ENCODE results near the gene CCDC110.

The CCDC110 gene

DNA sequence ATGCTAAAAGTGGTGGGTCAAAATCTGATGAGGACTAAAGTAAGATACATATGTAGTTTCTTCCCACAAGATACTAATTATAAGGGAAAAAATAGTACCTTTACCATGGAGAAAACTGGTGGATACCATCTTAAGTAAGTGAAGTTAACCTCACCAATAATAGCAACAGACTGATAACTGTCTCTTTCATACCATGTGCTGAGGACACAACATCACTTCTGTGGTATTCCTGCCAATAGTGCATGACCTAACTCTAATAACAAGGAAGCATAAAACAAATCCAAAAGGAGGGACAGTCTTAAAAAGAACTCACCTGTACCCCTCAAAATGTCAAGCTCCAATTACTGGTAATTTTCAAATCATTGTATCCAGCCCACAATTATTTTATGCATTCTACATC is 54.6 kb downstream of the CCDC110 start:
- TF ChIP-seq, protein P1, sequence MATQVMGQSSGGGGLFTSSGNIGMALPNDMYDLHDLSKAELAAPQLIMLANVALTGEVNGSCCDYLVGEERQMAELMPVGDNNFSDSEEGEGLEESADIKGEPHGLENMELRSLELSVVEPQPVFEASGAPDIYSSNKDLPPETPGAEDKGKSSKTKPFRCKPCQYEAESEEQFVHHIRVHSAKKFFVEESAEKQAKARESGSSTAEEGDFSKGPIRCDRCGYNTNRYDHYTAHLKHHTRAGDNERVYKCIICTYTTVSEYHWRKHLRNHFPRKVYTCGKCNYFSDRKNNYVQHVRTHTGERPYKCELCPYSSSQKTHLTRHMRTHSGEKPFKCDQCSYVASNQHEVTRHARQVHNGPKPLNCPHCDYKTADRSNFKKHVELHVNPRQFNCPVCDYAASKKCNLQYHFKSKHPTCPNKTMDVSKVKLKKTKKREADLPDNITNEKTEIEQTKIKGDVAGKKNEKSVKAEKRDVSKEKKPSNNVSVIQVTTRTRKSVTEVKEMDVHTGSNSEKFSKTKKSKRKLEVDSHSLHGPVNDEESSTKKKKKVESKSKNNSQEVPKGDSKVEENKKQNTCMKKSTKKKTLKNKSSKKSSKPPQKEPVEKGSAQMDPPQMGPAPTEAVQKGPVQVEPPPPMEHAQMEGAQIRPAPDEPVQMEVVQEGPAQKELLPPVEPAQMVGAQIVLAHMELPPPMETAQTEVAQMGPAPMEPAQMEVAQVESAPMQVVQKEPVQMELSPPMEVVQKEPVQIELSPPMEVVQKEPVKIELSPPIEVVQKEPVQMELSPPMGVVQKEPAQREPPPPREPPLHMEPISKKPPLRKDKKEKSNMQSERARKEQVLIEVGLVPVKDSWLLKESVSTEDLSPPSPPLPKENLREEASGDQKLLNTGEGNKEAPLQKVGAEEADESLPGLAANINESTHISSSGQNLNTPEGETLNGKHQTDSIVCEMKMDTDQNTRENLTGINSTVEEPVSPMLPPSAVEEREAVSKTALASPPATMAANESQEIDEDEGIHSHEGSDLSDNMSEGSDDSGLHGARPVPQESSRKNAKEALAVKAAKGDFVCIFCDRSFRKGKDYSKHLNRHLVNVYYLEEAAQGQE (IDR thresholded peaks at IDR 0.05; ENCODE audit: insufficient replicate concordance, low read depth): no peak
- no peak for TF ChIP-seq SPI1 (IDR thresholded peaks at IDR 0.05; ENCODE audit: borderline replicate concordance, low read depth)
- TF ChIP-seq, protein P2, sequence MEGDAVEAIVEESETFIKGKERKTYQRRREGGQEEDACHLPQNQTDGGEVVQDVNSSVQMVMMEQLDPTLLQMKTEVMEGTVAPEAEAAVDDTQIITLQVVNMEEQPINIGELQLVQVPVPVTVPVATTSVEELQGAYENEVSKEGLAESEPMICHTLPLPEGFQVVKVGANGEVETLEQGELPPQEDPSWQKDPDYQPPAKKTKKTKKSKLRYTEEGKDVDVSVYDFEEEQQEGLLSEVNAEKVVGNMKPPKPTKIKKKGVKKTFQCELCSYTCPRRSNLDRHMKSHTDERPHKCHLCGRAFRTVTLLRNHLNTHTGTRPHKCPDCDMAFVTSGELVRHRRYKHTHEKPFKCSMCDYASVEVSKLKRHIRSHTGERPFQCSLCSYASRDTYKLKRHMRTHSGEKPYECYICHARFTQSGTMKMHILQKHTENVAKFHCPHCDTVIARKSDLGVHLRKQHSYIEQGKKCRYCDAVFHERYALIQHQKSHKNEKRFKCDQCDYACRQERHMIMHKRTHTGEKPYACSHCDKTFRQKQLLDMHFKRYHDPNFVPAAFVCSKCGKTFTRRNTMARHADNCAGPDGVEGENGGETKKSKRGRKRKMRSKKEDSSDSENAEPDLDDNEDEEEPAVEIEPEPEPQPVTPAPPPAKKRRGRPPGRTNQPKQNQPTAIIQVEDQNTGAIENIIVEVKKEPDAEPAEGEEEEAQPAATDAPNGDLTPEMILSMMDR (IDR thresholded peaks at IDR 0.05; ENCODE audit: insufficient read depth, low read length): no peak
- TF ChIP-seq GABPA (IDR thresholded peaks at IDR 0.05; ENCODE audit: low read depth): no peak
- no peak for TF ChIP-seq POLR2AphosphoS5 (IDR thresholded peaks at IDR 0.05; ENCODE audit: low read depth)
- Histone ChIP-seq H3K27me3 (ENCODE audit: insufficient read depth, poor library complexity, severe bottlenecking) (no peaks in the 10 kb centered on the region), H3K27ac (replicated peaks) (no peak overlapping the region), H3K4me3 (replicated peaks; ENCODE audit: insufficient read depth, low read length) (no peak overlapping the region)
- no peak for DNase-seq (ENCODE audit: low read depth in 1 of 2, low spot score in 1 of 2)

DNA sequence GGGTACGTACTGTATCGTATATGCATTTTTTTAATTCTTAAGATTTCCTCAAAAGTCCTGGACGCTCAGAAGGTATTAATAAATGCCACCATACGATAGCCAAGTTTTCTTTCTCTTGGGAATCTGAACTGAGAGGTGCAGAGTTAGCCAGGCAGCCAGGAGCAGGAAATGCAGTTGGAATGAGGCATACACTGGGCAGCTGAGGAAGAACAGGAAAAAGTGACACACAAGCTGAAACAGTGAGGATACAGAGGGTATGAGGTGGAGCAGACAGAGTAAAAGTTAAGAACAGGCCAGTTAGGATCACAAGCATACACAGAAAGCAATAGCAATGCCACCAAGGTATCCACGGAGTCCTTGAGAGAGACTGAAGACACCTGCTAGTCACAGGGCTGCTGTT is 59.1 kb downstream of the CCDC110 start:
- TF ChIP-seq, protein P1 (IDR thresholded peaks at IDR 0.05; ENCODE audit: insufficient replicate concordance, low read depth): no peak
- TF ChIP-seq GABPA (IDR thresholded peaks at IDR 0.05; ENCODE audit: low read depth): no peak
- no peak for TF ChIP-seq SPI1 (IDR thresholded peaks at IDR 0.05; ENCODE audit: borderline replicate concordance, low read depth)
- TF ChIP-seq, protein P2 (IDR thresholded peaks at IDR 0.05; ENCODE audit: insufficient read depth, low read length): no peak
- no peak for TF ChIP-seq POLR2AphosphoS5 (IDR thresholded peaks at IDR 0.05; ENCODE audit: low read depth)

DNA sequence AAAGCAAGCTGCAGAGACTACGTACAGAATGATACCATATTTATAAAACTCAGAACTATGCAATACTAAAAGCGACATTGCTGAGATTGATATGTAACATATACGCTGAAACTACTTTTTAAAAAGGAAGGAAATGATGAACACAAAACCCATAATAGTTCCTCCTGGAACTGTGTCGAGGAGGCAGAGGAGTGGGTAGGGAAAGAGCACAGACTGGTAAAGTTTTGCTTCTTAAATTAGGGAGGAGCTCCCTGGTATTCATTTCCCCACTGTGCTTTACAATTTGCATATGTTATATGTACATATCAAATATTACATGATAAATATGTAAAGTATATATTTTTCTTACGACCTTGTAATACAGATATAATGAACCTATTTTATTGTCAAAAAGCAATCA is 59.7 kb downstream of the CCDC110 start:
- Histone ChIP-seq H3K27ac (replicated peaks) (no peak overlapping the region), H3K4me3 (replicated peaks; ENCODE audit: insufficient read depth, low read length) (no peak overlapping the region), H3K27me3 (ENCODE audit: insufficient read depth, poor library complexity, severe bottlenecking) (no peaks in the 10 kb centered on the region)
- no peak for TF ChIP-seq SPI1 (IDR thresholded peaks at IDR 0.05; ENCODE audit: borderline replicate concordance, low read depth)
- TF ChIP-seq GABPA (IDR thresholded peaks at IDR 0.05; ENCODE audit: low read depth): no peak
- TF ChIP-seq, protein P1 (IDR thresholded peaks at IDR 0.05; ENCODE audit: insufficient replicate concordance, low read depth): no peak
- TF ChIP-seq, protein P2 (IDR thresholded peaks at IDR 0.05; ENCODE audit: insufficient read depth, low read length): no peak
- no peak for TF ChIP-seq POLR2AphosphoS5 (IDR thresholded peaks at IDR 0.05; ENCODE audit: low read depth)
- no peak for DNase-seq (ENCODE audit: low read depth in 1 of 2, low spot score in 1 of 2)

More for the DNA sequence above, 59.1 kb downstream of the CCDC110 start:
- no peak overlapping the region for H3K4me3 ChIP-seq (replicated peaks; ENCODE audit: insufficient read depth, low read length)
- H3K27ac ChIP-seq (replicated peaks): no peak overlapping the region
- DNase-seq (ENCODE audit: low read depth in 1 of 2, low spot score in 1 of 2): no peak
- H3K27me3 ChIP-seq (ENCODE audit: insufficient read depth, poor library complexity, severe bottlenecking): no peaks in the 10 kb centered on the region
